Measurements from ENCODE around the gene BEST2.

The BEST2 gene

DNA sequence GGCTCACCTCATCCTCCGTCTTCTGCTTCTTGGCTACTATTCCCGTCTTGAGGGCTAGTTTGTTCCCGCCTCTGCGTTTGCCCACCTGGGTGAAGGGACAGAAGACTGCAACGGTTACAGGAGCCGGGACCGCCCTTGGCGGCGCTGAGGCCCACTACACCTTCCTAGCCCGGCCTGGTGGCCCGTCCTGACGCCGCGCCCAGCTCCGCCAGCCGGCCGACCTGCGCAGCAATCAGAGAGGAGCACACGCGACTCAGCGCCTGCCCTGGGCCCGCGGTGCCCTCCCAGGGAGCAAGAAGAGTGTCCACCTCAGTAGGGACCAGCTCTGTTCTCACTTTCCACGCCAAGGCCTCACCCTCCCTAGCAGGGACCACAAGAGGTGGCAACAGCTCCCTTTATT lies 20.3 kb upstream of the BEST2 start:
- DNase-seq = no peak

DNA sequence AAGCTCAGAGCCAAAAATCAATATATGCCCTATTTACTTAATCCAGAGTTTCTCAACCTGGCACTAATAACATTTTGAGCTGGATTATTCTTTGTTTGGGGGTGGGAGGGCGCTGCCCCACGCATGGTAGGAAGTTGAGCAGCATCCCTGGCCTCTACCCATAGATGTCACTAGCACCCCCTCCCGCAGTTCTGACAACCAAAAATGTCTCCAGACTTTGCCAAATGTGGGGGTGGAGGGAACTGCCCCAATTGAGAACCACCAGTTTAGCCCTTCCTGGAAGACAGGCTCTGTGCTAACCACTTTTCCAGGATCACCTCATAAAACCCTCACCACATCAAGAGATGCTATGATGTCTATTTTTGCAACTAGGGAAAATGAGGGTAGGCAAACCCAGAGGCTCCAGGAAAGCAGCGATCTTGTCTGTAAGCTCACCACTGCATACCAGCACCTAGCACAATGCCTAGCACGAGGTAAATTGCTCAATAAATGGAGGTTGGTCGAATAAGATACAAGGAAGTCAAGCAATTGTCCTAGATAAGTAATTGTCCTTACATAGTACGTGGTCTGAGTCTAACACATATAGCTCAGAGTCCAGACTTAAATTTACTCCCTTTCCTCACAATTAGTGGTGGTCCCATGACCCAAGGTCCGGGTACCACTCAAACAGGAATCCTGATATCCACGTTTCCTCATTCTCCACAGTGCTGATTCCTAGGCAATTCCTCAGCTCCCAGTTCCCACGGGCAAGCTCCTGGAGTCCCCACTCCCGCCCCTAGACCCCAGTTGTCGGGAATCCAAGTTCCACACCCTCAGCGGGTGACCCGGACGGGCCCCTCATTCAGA lies 18.0 kb upstream of the BEST2 start:
- DNase-seq = no peak

DNA sequence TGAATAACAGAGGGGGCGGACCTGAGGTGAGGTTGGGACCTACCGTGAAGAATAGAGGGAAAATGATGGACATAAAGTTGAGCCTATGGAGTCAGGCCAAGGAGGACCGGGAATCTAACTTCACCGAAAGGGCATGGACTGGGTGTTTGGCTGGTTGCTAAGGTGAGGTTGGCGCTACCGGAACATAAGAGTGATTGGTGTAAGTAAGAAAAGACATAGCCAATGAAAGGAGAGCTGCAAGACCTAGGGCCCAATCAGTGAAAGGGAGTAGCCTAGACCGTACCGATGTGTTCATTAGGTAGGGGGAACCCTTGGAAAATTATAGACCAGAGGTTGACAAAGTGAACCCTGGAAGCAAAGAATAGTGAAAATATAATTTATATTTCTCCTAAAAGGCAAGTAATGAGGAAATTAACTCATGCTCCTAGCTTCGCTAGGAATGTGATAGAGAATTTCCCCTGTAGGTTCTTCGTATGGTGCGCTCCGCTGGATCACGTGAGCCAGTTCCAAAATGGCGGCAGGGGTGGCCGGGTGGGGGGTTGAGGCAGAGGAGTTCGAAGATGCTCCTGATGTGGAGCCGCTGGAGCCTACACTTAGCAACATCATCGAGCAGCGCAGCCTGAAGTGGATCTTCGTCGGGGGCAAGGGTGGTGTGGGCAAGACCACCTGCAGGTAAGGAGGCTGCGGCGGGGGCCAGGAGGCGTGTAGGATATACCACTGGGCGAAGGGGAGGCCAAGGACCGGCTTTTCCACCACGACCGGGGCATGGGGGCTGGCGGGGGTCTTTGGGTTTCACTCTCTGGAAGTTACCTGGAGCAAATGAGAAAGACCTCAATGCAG lies 14.4 kb upstream of the BEST2 start, which contains the start of gene GET3:
TSS of gene GET3 (plus strand) at position 503 of the 840 bp plus-strand sequence. CDS start at position 512, 9 bp downstream.
- DNase-seq = peak; percentile 95

DNA sequence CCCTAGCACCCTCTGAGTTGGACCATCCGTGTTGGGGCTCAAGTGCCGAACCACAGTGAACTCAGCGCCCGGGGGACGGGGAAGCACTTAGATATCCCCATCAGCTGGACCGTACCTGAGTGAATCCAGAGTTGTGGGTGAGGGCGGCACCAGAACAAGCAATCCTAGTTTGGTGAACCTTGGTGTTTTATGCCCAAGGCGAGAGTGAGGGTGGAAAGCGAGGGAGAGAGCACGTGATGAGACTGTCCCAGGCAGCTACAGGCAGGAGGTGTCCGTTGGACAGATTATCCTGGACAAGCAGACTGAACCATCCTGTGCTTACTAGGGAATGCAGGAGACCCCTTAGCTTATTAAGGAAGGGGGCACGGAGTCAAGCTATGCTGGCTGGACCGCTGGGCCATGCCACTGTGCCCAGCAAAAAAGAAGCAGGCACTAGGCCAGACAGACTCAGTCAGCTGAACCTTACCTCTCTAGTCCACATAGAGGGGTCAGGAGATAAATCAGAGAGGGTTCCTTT lies 13.7 kb upstream of the BEST2 start:
- no peak for DNase-seq

DNA sequence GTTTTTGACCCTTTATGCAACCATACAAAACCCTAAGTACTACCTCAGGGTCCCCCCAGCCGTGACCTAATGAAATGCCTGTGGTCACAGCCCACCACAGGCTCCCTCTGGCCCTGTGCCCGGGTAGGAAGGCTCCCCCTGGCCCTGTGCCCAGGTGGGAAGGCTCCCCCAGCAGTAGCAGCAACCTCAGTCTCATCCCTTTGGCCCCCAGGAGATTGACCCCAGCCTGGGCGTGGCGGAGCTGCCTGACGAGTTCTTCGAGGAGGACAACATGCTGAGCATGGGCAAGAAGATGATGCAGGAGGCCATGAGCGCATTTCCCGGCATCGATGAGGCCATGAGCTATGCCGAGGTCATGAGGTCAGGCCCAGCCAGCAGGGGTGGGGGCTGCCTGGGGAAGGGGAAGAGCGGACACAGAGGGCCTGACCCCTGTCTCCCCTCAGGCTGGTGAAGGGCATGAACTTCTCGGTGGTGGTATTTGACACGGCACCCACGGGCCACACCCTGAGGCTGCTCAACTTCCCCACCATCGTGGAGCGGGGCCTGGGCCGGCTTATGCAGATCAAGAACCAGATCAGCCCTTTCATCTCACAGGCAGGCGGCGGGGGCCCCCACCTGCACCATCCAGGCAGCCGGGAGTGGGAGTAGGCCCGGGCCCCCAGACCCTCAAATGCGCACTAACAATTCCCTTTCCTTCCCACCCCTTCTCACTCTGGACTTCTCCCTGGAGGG lies 6.3 kb upstream of the BEST2 start:
- no peak for DNase-seq

DNA sequence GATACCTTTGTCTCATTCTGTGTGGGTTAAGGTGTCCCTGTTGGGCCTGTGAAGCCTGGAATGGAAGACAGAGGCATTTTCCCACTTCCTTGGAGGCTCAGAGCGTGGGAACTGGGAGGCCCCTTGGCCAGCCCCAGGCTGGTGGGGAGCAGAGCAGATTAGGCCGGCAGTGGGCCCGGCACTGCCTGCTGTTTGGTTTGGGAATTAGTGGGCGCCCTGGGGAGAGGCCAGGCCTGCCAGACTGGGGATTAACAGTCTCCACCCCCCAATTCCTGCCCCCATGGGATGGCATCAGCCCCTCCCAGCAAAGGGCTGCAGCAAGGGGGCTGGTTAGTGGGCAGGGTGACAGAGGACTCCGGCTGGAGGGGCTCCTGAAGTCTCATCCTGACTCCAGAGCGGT lies 3.1 kb upstream of the BEST2 start:
- DNase-seq = no peak

DNA sequence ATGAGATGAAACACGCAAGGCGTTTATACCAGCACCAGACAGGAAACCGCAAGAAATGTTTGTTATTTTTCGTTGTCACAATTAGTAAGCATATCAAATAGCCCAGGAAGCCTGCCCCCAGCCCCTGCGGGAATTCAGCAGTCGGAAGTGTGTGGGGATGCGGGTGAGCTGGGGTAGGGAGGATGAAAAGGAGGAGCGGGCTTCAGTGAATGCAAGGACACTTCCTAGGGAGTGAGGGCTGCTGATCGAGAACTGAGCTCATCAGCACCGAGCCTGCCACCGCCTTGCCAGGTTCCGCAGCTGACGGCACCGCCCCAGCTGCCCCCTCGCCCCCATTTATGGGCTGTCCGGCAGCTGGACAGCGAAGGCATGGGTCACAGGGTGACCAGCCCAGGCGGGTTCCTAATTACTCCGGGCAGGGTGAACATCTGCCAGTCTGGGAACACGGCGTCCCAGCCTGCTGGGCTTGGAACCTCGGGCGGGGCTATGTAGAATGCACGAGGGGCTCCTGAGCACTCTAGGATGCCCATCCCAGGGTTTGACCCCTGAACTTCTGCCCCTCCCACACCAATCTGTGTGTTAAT lies 1.6 kb upstream of the BEST2 start:
- DNase-seq = no peak

DNA sequence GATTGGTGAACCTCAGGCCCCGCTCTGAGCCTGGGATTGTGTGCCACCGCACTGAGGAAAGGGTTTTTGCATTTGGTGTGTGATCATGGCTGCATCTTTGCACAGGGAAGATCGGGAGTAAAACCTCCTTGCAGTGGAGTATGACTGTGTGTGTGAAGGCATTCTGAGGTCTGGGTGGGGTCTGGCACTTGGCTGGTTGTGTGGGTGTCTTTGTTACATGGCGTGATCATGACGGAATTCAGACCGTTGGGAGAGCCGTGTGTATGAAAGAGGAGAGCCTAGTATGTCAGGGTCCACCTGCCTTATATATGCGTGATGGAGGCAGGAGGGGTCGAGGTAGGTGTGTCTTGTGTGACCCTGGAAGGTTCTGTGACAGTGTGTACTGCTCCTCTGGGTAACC lies 740 bp upstream of the BEST2 start:
- DNase-seq = no peak

DNA sequence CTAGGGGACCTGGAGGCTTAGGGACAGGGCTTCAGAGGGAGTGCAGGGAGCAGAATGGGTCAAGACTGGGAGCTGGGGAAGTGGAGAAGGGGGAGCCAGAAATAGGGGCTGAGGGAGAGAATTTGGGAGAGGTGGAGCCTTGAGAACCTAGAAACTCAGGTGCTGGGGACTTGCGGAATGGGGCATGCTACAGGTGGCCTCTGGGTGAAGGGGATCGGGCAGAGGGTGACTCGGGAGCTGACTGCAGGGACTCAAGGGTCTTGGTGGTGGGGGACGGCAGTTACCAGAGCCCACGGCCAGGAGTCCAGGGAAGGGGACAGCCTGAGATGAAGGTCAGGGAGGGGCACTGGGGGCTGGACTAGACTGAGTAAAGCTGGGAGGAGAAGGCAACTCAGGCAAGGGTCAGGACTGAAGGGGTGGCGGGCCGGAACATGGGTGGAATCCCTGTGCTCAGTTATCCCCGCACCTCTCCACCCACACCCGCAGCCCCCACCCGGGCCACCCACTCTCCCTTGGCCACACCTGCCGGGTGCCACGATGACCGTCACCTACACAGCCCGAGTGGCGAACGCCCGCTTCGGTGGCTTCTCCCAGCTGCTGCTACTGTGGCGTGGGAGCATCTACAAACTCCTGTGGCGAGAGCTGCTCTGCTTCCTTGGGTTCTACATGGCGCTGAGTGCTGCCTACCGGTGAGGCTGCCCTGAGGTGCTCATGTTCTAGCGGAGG lies 628 bp downstream of the BEST2 start:
- no peak for DNase-seq

DNA sequence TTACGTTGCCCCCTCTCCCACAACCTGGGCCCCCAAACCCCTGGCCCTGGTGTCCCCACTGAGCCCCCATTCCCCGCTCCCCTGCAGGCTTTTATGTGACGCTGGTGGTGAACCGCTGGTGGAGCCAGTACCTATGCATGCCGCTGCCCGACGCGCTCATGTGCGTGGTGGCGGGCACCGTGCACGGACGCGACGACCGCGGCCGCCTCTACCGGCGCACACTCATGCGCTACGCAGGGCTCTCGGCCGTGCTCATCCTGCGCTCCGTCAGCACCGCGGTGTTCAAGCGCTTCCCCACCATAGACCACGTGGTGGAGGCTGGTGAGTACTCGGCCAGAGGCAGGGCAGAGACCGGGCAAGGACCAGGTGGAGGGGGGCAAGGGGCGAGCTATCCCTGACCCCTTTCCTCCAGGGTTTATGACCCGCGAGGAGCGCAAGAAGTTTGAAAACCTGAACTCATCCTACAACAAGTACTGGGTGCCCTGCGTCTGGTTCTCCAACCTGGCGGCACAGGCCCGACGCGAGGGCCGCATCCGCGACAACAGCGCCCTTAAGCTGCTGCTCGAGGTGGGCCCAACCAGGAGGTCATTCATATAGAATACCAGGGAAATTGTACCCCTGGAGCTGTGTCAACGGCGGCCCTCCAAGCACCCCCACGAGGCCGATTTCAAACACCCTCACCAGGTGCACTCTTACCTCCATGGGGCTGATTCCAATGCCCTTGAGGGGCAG lies 3.0 kb downstream of the BEST2 start:
- no peak for DNase-seq

DNA sequence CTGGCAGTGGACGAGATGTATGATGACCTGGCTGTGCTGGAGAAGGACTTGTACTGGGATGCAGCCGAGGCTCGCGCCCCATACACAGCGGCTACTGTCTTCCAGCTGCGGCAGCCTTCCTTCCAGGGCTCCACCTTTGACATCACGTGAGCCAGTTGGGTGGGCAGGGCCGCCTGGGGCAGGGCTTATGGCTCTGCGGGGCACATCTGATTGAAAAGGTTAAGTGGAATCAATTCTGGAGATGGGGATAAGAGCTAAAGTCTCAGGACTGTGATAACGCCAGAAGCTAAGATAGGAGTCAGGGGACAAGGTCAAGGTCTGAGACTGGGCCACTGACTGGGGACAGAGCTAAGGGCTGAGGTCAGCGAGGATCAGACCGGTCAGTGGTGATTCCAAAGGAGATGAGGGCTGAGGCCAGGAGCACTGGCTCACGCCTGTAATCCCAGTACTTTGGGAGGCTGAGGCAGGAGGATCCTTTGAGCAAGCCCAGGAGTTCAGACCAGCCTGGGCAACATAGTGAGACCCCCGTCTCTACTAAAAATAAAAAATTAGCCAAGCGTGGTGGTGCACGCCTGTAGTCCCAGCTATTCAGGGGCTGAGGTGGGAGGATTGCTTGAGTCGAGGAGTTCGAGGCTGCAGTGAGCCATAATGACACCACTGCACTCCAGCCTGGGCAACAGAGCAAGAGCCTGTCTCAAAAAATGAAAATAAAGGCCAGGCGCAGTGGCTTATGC lies 4.7 kb downstream of the BEST2 start:
- DNase-seq = no peak

DNA sequence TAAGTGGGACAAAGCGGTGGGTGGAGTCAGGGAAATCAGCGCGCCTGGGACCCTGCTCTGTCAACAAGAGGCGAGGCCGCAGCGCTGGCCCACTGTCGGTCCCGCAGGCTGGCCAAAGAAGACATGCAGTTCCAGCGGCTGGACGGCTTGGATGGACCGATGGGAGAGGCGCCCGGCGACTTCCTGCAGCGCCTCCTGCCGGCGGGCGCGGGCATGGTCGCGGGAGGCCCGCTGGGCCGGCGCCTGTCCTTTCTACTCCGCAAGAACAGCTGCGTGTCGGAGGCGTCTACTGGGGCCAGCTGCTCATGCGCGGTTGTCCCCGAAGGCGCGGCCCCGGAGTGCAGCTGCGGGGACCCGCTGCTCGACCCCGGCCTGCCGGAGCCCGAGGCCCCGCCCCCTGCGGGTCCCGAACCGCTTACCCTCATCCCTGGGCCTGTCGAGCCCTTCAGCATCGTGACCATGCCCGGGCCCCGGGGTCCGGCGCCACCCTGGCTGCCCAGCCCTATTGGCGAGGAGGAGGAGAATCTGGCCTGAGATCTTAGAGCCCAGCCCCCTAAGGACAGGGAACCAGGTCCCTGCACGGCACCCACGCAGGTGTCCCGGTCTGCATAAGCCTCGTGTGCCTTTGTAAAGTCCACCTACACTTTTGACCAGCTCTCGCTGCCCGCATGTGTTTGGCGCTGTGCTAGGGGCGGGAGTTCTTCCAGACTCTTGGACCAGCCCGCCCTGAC lies 6.1 kb downstream of the BEST2 start:
- DNase-seq = no peak

DNA sequence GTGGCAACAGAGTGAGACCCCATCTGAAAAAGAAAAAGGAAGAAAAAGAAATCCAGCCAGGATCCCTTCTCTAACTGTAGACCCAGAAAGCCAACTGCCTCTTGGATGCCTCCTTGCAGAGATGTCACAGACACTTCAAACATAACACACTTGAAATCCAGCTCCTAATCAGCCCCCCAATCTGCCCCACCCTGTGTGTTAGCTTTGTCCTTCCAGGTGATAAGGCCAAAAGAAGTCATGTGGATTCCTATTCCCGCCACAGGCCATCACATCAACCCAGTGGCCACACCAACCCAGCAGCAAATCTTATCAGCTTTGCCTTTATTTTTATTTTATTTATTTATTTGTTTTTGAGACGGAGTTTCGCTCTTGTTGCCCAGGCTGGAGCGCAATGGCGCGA lies 8.1 kb downstream of the BEST2 start:
- DNase-seq = no peak

DNA sequence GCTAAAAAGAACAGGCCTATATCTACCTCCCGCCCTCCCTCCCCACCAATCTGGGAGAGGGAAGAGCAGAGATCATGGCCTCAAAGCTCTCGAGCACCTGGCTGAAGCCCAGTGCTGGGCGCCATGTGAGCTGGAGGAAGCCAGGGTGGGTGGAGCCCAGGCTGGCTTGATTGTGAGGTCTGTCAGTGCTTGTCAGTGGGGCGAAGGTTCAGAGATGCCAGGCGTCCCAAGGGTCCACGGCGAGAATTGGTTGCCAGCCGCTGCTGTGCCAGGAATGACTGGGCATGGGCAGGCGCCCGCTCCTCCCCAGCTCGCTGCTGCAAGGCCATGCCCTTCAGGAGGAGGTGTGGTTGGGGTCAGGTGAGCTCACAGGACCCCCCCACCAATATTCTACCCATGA lies 11.5 kb downstream of the BEST2 start:
- no peak for DNase-seq

DNA sequence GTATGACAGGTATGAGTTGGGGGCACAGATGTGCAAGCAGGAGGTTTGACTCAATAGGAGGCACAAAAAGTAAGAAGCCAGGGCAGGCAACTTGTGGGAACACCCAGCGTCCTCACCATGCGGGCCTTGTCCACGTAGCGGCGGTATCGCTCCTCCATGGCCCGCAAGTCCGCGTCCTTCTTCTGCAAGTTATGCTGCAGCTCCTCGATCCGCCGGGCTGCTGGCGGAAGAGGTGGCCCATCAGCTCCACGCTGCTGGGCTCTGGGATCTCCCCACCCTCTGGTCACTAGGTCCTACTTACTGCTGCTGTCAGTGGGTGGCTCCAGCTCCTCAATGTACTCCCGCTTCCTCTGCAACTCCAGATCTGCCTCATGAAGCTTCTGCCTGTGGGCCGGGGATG lies 13.1 kb downstream of the BEST2 start:
- no peak for DNase-seq

DNA sequence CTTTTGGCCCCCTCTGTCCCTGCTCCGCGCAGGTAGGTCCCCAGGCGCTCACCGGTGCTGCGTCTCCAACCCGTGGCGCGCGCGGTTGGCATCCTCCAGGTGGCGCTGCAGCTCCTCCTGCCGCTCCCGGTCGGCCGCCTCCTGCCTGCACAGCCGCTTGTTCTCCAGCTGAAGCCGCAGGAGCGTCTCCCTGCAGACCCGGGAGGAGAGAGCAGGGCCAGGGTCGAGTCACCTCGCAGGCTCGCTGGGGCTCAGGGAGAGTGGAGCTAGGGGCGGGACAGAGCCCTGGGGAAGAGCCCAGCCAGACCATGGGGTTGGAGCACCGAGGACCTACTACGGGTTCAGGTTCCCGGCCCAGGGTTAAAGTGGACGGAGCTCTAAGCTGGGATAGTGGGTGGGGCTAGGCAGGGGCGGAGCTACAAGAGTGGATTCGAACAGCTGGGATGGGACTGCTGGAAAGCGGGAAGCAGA lies 14.5 kb downstream of the BEST2 start:
- DNase-seq = peak; percentile 51

DNA sequence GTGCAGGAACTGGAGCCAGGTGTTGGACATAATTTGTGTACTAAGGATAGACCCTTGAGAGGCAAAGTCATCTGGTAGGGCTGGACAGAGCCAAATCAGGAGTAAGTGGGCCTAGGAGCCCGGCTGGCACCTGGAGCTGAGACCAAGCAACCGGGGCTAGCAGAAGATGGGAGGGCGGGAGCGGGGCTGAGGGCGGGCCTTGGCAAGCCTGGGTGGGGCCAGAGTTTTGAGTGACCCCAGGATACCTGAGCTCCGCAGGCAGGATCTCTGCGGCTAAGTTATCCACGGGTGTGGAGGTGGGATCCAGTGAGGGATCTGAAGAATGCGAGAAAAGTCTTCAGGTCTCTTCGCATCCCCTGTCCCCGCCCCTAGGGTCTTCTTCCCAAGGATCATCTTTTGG lies 15.6 kb downstream of the BEST2 start:
- no peak for DNase-seq

DNA sequence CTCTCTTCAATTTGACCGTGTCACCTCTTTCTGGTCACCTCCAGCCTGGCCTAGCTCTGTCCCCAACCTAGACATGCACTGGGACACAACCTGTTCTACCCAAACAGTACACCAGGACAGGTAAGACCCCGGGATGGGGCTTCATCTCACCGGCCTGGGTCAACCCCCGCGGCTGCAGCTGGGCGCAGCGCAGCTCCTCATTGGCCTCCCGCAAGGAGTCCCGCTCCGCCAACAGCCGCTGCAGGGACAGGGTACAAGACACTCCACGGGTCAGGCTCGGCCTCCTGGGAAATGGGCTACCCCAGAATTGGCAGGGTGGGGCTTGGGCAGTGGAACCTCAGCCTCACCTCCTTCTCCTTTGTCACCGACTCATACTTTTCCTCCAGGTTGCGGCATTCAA lies 16.1 kb downstream of the BEST2 start:
- no peak for DNase-seq

DNA sequence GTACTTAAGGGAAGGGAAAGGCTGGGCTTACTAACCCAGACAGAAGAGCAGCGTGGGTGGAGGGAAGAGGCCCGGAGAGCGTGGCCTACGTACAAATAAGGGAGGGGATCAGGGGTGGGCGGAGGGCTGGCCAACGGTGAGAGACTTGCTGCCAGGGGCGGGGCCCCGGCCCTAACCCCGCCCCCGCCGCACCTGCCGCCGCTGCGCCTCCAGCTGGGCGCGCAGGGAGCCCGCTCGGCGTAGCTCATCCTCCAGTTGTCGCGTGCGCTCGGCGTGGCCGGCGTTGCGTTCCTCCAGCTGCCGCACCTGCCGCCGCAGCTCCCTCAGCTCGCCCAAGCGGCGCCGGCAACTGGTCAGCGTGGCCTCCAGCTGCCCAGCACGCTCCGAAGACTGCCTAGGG lies 18.1 kb downstream of the BEST2 start:
- DNase-seq = no peak

DNA sequence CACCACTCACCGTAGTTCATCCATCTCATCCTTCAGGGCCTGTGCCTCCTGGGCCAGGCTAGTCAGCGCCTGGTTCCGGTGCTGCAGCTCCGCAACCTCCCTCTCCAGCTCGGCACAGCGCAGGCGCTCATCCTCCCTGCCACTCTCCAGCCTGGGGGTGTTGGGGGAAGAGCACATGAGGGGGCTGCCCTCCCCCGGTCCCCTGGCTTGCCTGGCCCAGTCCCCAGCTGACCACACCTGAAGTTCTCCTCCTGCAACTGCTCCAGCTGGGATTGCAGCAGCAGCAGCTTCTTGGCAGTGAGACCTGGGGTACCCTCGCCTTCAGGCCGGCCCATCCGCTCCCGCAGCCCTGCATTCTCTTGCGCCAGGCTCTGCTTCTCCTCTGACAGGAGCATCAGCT lies 19.3 kb downstream of the BEST2 start:
- DNase-seq = no peak

All from NCI-H2107 (cell line).